Stimulated activated naive CD8-positive, alpha-beta T cell treated with anti-CD3 and anti-CD28 coated beads, Interleukin-15, Interleukin-2, amounts not matched to agents 100 U/mL and 50 U/mL, for 24 hours (primary cell): Measurements from ENCODE around the gene LARP6.
A peak's percentile ranks its signal among the peaks of the same experiment; 100 is the strongest.
"Not testable (repeated sequence)": the region's sequence is repeated elsewhere in the genome, so short reads cannot be mapped to it uniquely, and the experiment has no call there.

Source experiments
- ATAC-seq: fragments of 150-1000 bp; cut with Tn5 transposase; one replicate; pipeline ENCODE4 v1.10.0; 2021
- DNase-seq: peaks from one replicate; pipeline ENCODE4 v3.0.0; 2021

LARP6 gene

GRCh38 chr15:70858614-70859321, 4.8 kb upstream of the LARP6 start:
- not testable (repeated sequence) for ATAC-seq, DNase-seq

- DNase-seq (no peak), ATAC-seq (no peak)
Measured at GRCh38 chr15:70857562-70858285, 3.8 kb upstream of the LARP6 start.

GRCh38 chr15:70856884-70857561, 3.1 kb upstream of the LARP6 start:
- DNase-seq, result no peak
- no peak for ATAC-seq

GRCh38 chr15:70856177-70856883, 2.4 kb upstream of the LARP6 start:
- DNase-seq, result no peak
- no peak for ATAC-seq

- ATAC-seq, result no peak
Measured at GRCh38 chr15:70855764-70856163, 1.8 kb upstream of the LARP6 start.

GRCh38 chr15:70854666-70854976, 664 bp upstream of the LARP6 start:
- DNase-seq (no peak), ATAC-seq (no peak)

More at GRCh38 chr15:70855764-70856163, 1.8 kb upstream of the LARP6 start:
- no peak for DNase-seq

GRCh38 chr15:70853318-70853972, 512 bp downstream of the LARP6 start:
- peak; percentile 47 for ATAC-seq

GRCh38 chr15:70852501-70853317, 1.2 kb downstream of the LARP6 start:
- ATAC-seq (no peak), DNase-seq (no peak)

More at GRCh38 chr15:70853318-70853972, 512 bp downstream of the LARP6 start:
- peak; percentile 27 for DNase-seq

- ATAC-seq, result no peak
Measured at GRCh38 chr15:70851889-70852288, 2.1 kb downstream of the LARP6 start.

GRCh38 chr15:70845602-70846360, 8.2 kb downstream of the LARP6 start:
- ATAC-seq (no peak), DNase-seq (no peak)

More at GRCh38 chr15:70851889-70852288, 2.1 kb downstream of the LARP6 start:
- DNase-seq, result no peak

GRCh38 chr15:70837476-70837875, 16.5 kb downstream of the LARP6 start:
- ATAC-seq (no peak), DNase-seq (no peak)

GRCh38 chr15:70835841-70836240, 18.1 kb downstream of the LARP6 start:
- ATAC-seq (no peak), DNase-seq (no peak)

GRCh38 chr15:70835415-70835814, 18.5 kb downstream of the LARP6 start:
- ATAC-seq (no peak), DNase-seq (no peak)

- ATAC-seq (no peak), DNase-seq (no peak)
Measured at GRCh38 chr15:70834999-70835398, 19.0 kb downstream of the LARP6 start.

GRCh38 chr15:70833861-70834765, 19.8 kb downstream of the LARP6 start:
- DNase-seq (no peak), ATAC-seq (no peak)

- ATAC-seq (no peak), DNase-seq (no peak)
Measured at GRCh38 chr15:70833422-70833821, 20.5 kb downstream of the LARP6 start.

- no peak for DNase-seq
- no peak for ATAC-seq
Measured at GRCh38 chr15:70832176-70832575, 21.8 kb downstream of the LARP6 start.

- ATAC-seq, result no peak
- no peak for DNase-seq
Measured at GRCh38 chr15:70831094-70831911, 22.7 kb downstream of the LARP6 start.
